WTC11 (cell line): ENCODE results near the gene TASL. TPM values are rescaled to one million over a fixed set of nuclear protein-coding genes. Genes with fewer than 3 reads are reported as not detected.

ENCODE experiments used
- ATAC-seq: fragments of 200-7000 bp; cut with Tn5 transposase; 2 replicates; pipeline ENCODE4 v1.10.0; 2021; ENCODE audit warnings: mild to moderate bottlenecking, moderate library complexity
- CTCF ChIA-PET: fragments of 300-600 bp; sonication (Branson Sonifier 250); formaldehyde crosslinking; loops from one replicate; lab custom pipeline; 2021; ENCODE audit warnings: antibody characterized with exemption; lab: Charles Lee
- POLR2A ChIA-PET: fragments of 350-600 bp; sonication (Branson Sonifier 250); formaldehyde crosslinking; loops from one replicate; lab custom pipeline; 2021; ENCODE audit warnings: antibody characterized with exemption; lab: Charles Lee
- DNase-seq: peaks from one replicate; pipeline ENCODE4 v3.0.0; 2021; ENCODE audit warnings: low spot score
- H3K27ac Mint-ChIP-seq: 2 replicates; pipeline ENCODE4 v1.8.0; 2021; ENCODE audit warnings: mixed read lengths
- H3K27me3 Mint-ChIP-seq: 2 replicates; pipeline ENCODE4 v1.8.0; 2021; ENCODE audit warnings: low read depth, mild to moderate bottlenecking, moderate library complexity, mixed read lengths
- H3K36me3 Mint-ChIP-seq: 2 replicates; pipeline ENCODE4 v1.8.0; 2021; ENCODE audit warnings: mixed read lengths
- H3K4me1 Mint-ChIP-seq: 2 replicates; pipeline ENCODE4 v1.8.0; 2022; ENCODE audit warnings: mixed read lengths
- H3K4me3 Mint-ChIP-seq: 2 replicates; pipeline ENCODE4 v1.8.0; 2021; ENCODE audit warnings: mild to moderate bottlenecking, moderate library complexity, mixed read lengths
- H3K9me3 Mint-ChIP-seq: 2 replicates; pipeline ENCODE4 v1.8.0; 2021; ENCODE audit warnings: mixed read lengths
- ATF2 ChIP-seq: sonication (generic); formaldehyde crosslinking; IDR thresholded peaks from 2 replicates; pipeline ENCODE4 v1.8.1; 2022; ENCODE audit warnings: low read depth, missing genetic modification reagents, borderline replicate concordance
- ATF3 ChIP-seq: sonication (generic); formaldehyde crosslinking; conservative IDR thresholded peaks from 2 replicates; pipeline ENCODE4 v1.8.1; 2022; ENCODE audit warnings: mild to moderate bottlenecking, missing genetic modification reagents
- E2F1 ChIP-seq: sonication (generic); formaldehyde crosslinking; IDR thresholded peaks from 2 replicates; pipeline ENCODE4 v1.8.0; 2022; ENCODE audit warnings: mild to moderate bottlenecking, missing genetic modification reagents
- E2F4 ChIP-seq: sonication (generic); formaldehyde crosslinking; IDR thresholded peaks from 2 replicates; pipeline ENCODE4 v1.8.1; 2022; ENCODE audit warnings: low read depth, mild to moderate bottlenecking, moderate library complexity, missing genetic modification reagents, borderline replicate concordance
- E2F5 ChIP-seq: sonication (generic); formaldehyde crosslinking; IDR thresholded peaks from 2 replicates; pipeline ENCODE4 v1.8.1; 2022; ENCODE audit warnings: mild to moderate bottlenecking, moderate library complexity, missing genetic modification reagents
- ESRRA ChIP-seq: sonication (generic); formaldehyde crosslinking; IDR thresholded peaks from 2 replicates; pipeline ENCODE4 v1.8.1; 2022; ENCODE audit warnings: mild to moderate bottlenecking, missing genetic modification reagents, borderline replicate concordance
- HMGXB4 ChIP-seq: sonication (generic); formaldehyde crosslinking; IDR thresholded peaks from 2 replicates; pipeline ENCODE4 v1.8.1; 2023; ENCODE audit warnings: mild to moderate bottlenecking, moderate library complexity, missing genetic modification reagents
- IRF1 ChIP-seq: sonication (generic); formaldehyde crosslinking; IDR thresholded peaks from 2 replicates; pipeline ENCODE4 v1.8.0; 2023; ENCODE audit warnings: missing genetic modification reagents
- NR1H2 ChIP-seq: sonication (generic); formaldehyde crosslinking; IDR thresholded peaks from 2 replicates; pipeline ENCODE4 v1.9.0; 2021; ENCODE audit warnings: mild to moderate bottlenecking, moderate library complexity, missing genetic modification reagents
- RORB ChIP-seq: fragments of 250-450 bp; sonication (Bioruptor Pico); IDR thresholded peaks from 2 replicates; pipeline ENCODE4 v1.9.0; 2021; ENCODE audit warnings: mild to moderate bottlenecking
- SMAD3 ChIP-seq: sonication (generic); formaldehyde crosslinking; IDR thresholded peaks from 2 replicates; pipeline ENCODE4 v1.8.0; 2022; ENCODE audit warnings: missing genetic modification reagents, mild to moderate bottlenecking, borderline replicate concordance
- SOX15 ChIP-seq: fragments of 250-450 bp; sonication (Bioruptor Pico); IDR thresholded peaks from 2 replicates; pipeline ENCODE4 v1.9.0; 2021; ENCODE audit warnings: mild to moderate bottlenecking
- TCF7 ChIP-seq: sonication (generic); formaldehyde crosslinking; IDR thresholded peaks from 2 replicates; pipeline ENCODE4 v1.8.0; 2022; ENCODE audit warnings: mild to moderate bottlenecking, low read depth, missing genetic modification reagents, moderate library complexity
- TP53 ChIP-seq: sonication (generic); formaldehyde crosslinking; IDR thresholded peaks from 2 replicates; pipeline ENCODE4 v1.8.1; 2023; ENCODE audit warnings: mild to moderate bottlenecking, missing genetic modification reagents
- USF1 ChIP-seq: sonication (generic); formaldehyde crosslinking; IDR thresholded peaks from 2 replicates; pipeline ENCODE4 v1.8.0; 2022; ENCODE audit warnings: mild to moderate bottlenecking, missing genetic modification reagents
- ZNF232 ChIP-seq: sonication (generic); formaldehyde crosslinking; IDR thresholded peaks from 2 replicates; pipeline ENCODE4 v1.8.0; 2022; ENCODE audit warnings: mild to moderate bottlenecking, missing genetic modification reagents
- ZNF317 ChIP-seq: sonication (generic); formaldehyde crosslinking; IDR thresholded peaks from 2 replicates; pipeline ENCODE4 v1.8.1; 2023; ENCODE audit warnings: low read depth, mild to moderate bottlenecking, moderate library complexity, missing genetic modification reagents, borderline replicate concordance
- total RNA-seq: library from RNA; stranded (reverse); gene quantifications from 3 replicates; pipeline ENCODE4 v1.2.3, GENCODE V29; 2021

TASL gene
- total RNA-seq, 1 experiment from 2014 or later: not detected

- TF ChIP-seq ATF3: no peak
- no peak for TF ChIP-seq ZNF232 (CRISPR knock-in tag)
- TF ChIP-seq E2F1 (CRISPR knock-in tag): no peak
Observed at GRCh38 chrX:30620980-30621618, 43.5 kb upstream of the TASL start (continued).

- POLR2A ChIA-PET: no interaction called here
- Mint-ChIP-seq H3K27ac (no peak overlapping the region), H3K36me3 (peaks cover 8% of the 10 kb centered on the region), H3K4me3 (no peak overlapping the region), H3K9me3 (peaks cover 22% of the 10 kb centered on the region), H3K27me3 (no peaks in the 10 kb centered on the region), H3K4me1 (peaks cover 10% of the 10 kb centered on the region)
- CTCF ChIA-PET: no interaction called here
- DNase-seq: no peak
- ATAC-seq: no peak
- TF ChIP-seq TP53 (CRISPR knock-in tag): no peak
- no peak for TF ChIP-seq E2F4 (CRISPR knock-in tag)
- TF ChIP-seq USF1 (CRISPR knock-in tag): no peak
- TF ChIP-seq E2F5 (CRISPR knock-in tag): no peak
- no peak for TF ChIP-seq ATF2 (CRISPR knock-in tag)
- TF ChIP-seq ESRRA: no peak
- no peak for TF ChIP-seq IRF1
- TF ChIP-seq NR1H2 (CRISPR knock-in tag): no peak
- no peak for TF ChIP-seq SMAD3 (CRISPR knock-in tag)
- TF ChIP-seq HMGXB4 (CRISPR knock-in tag): no peak
- no peak for TF ChIP-seq ZNF317
- TF ChIP-seq RORB: no peak
- no peak for TF ChIP-seq SOX15 (CRISPR knock-in tag)
- no peak for TF ChIP-seq TCF7 (CRISPR knock-in tag)
- TF ChIP-seq, all 79 proteins: peak for 0
Observed at GRCh38 chrX:30620125-30620524, 42.6 kb upstream of the TASL start.
